Liver (tissue), 3 donors: ENCODE data around the gene DNAJC4.

ENCODE experiments used
- EGR1 ChIP-seq, 2 donors: IDR thresholded peaks; 2 replicates each; pipeline ENCODE4 v1.6.1; 2016 to 2018; ENCODE audit warnings: antibody characterized with exemption in 2 of 2, low read depth in 2 of 2
- GABPA ChIP-seq, 2 donors: IDR thresholded peaks in 1 of 2; conservative IDR thresholded peaks in 1 of 2; 2 replicates each; pipeline ENCODE4 v1.6.1; 2016; ENCODE audit warnings: antibody characterized with exemption in 2 of 2, mild to moderate bottlenecking in 1 of 2, moderate library complexity in 1 of 2
- HNF4A ChIP-seq, 2 donors: conservative IDR thresholded peaks; 2 replicates each; pipeline ENCODE4 v1.6.1; 2016; ENCODE audit warnings: antibody characterized with exemption in 2 of 2, mild to moderate bottlenecking in 2 of 2
- HNF4G ChIP-seq: IDR thresholded peaks from 2 replicates; pipeline ENCODE4 v1.6.1; 2016; ENCODE audit warnings: antibody characterized with exemption
- NR2F2 ChIP-seq: IDR thresholded peaks from 2 replicates; pipeline ENCODE4 v1.6.1; 2016; ENCODE audit warnings: antibody characterized with exemption
- RAD21 ChIP-seq, 2 donors: IDR thresholded peaks; 2 replicates each; pipeline ENCODE4 v1.6.1; 2016; ENCODE audit warnings: antibody characterized with exemption in 2 of 2, mild to moderate bottlenecking in 2 of 2
- REST ChIP-seq: IDR thresholded peaks from 2 replicates; pipeline ENCODE4 v1.6.1; 2016; ENCODE audit warnings: antibody characterized with exemption, mild to moderate bottlenecking
- RXRA ChIP-seq, 2 donors: IDR thresholded peaks; 2 replicates each; pipeline ENCODE4 v1.6.1; 2017 to 2018; ENCODE audit warnings: antibody characterized with exemption in 2 of 2, mild to moderate bottlenecking in 1 of 2
- TAF1 ChIP-seq: conservative IDR thresholded peaks from 2 replicates; pipeline ENCODE4 v1.6.1; 2016; ENCODE audit warnings: antibody characterized with exemption, mild to moderate bottlenecking
- YY1 ChIP-seq: IDR thresholded peaks from 2 replicates; pipeline ENCODE4 v1.6.1; 2016; ENCODE audit warnings: antibody characterized with exemption, mild to moderate bottlenecking
- ZBTB33 ChIP-seq: IDR thresholded peaks from 2 replicates; pipeline ENCODE4 v1.6.1; 2016; ENCODE audit warnings: antibody characterized with exemption
- TF ChIP-seq, protein P1 (sequence below): fragments of 150-350 bp; IDR thresholded peaks from 2 replicates; pipeline ENCODE4 v1.5.1; 2017; ENCODE audit warnings: improper control_type of control experiment, low read depth, low read length; ENCODE audit not compliant: missing input control
- TF ChIP-seq, protein P2 (sequence below): IDR thresholded peaks from 2 replicates; pipeline ENCODE4 v1.6.1; 2016; ENCODE audit warnings: antibody characterized with exemption
- donor health status: healthy.
- donor health status: healthy.

DNA sequence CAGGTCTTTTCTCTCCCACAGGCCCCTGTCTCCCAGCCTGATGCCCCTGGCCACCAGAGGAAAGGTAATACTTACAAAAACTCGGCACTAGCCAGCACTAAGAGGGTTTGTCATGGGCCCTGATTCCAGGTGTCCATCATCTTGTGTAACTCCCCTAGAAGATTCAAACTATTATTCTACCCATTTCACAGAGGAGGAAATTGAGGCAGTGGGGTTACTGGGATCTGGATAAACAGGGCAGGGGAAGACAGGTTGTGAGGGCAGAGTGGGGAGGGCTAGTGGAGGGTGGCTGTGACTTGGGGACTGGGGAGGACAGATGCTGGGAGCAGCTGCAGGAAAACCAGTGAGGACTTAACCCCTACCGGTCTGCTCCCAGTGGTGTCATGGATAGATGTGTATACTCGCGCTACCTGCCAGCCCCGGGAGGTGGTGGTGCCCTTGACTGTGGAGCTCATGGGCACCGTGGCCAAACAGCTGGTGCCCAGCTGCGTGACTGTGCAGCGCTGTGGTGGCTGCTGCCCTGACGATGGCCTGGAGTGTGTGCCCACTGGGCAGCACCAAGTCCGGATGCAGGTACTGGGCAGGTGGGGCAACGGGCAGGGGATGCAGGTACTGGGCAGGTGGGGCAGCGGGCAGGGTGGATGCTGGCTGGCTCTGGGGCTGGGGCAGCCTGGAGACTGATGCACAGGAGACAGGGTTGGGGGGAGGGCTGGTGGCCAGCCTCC lies 5.3 kb downstream of the DNAJC4 start:
- TF ChIP-seq, protein P1, sequence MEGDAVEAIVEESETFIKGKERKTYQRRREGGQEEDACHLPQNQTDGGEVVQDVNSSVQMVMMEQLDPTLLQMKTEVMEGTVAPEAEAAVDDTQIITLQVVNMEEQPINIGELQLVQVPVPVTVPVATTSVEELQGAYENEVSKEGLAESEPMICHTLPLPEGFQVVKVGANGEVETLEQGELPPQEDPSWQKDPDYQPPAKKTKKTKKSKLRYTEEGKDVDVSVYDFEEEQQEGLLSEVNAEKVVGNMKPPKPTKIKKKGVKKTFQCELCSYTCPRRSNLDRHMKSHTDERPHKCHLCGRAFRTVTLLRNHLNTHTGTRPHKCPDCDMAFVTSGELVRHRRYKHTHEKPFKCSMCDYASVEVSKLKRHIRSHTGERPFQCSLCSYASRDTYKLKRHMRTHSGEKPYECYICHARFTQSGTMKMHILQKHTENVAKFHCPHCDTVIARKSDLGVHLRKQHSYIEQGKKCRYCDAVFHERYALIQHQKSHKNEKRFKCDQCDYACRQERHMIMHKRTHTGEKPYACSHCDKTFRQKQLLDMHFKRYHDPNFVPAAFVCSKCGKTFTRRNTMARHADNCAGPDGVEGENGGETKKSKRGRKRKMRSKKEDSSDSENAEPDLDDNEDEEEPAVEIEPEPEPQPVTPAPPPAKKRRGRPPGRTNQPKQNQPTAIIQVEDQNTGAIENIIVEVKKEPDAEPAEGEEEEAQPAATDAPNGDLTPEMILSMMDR = no peak
- TF ChIP-seq YY1 = no peak
- no peak for TF ChIP-seq REST
- no peak for TF ChIP-seq GABPA (IDR thresholded peaks at IDR 0.05 in 1 of 2, conservative IDR thresholded peaks at IDR 0.05 in 1 of 2)
- no peak for TF ChIP-seq EGR1 (IDR thresholded peaks at IDR 0.05; ENCODE audit: low read depth in 2 of 2)
- TF ChIP-seq TAF1 = no peak
- TF ChIP-seq, protein P2, sequence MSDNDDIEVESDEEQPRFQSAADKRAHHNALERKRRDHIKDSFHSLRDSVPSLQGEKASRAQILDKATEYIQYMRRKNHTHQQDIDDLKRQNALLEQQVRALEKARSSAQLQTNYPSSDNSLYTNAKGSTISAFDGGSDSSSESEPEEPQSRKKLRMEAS = no peak
- no peak for TF ChIP-seq HNF4A (conservative IDR thresholded peaks at IDR 0.05)
- TF ChIP-seq RAD21 (IDR thresholded peaks at IDR 0.05) = no peak
- TF ChIP-seq HNF4G = no peak
- no peak for TF ChIP-seq NR2F2
- no peak for TF ChIP-seq ZBTB33
- no peak for TF ChIP-seq RXRA (IDR thresholded peaks at IDR 0.05)
